Left forelimb (tissue), 1 donor: ENCODE results near the gene PPP1R27.
A peak's percentile ranks its signal among the peaks of the same experiment; 100 is the strongest.

Source experiments
- DNase-seq: peaks from one replicate; pipeline ENCODE4 v3.0.0-alpha.2; 2018; ENCODE audit warnings: low spot score

Gene PPP1R27, protein sequence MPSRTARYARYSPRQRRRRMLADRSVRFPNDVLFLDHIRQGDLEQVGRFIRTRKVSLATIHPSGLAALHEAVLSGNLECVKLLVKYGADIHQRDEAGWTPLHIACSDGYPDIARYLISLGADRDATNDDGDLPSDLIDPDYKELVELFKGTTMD

DNA sequence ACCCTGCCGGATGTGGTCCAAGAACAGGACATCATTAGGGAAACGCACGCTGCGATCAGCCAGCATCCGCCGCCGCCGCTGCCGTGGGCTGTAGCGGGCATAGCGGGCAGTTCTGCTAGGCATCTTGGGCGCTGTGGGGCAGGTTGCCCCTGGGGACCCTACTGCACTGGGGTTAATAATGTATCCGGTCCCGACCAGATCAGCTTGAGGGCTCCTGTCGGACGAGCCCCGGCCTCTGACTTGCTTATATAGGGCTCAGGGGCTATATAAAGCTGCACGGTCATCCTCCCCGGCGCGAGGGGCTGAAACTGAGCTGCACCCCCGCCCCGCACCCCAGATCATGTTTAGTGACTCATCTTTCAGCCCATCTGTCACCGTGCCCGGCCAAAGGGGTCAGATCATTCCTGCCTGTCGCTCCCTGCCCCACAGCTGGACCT lies at the start of gene PPP1R27:
Gene PPP1R27, minus strand, starts transcription at position 220 of the 437 bp plus-strand sequence. Its CDS starts 97 bp downstream, at position 123.
- no peak for DNase-seq

DNA sequence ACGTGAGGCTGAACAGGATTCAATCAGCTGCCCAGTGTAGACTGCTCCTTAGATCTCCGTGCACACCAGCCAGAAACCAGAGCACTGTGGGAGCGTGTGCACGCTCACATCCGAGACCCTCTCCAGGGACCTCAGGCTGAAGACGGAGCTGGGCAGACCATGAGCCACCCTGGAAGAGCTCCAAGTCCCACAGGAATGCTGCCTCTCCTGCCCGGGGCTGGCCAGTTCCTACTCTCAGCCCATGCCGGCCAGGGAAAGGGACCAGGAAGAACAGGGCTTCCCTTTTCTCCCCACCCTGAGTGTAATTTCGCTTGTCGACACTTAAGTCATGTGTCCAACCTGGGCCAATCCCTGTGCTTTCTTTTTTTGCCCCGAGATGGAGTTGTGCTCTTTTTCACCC lies 49.7 kb upstream of the PPP1R27 start:
- DNase-seq: no peak

DNA sequence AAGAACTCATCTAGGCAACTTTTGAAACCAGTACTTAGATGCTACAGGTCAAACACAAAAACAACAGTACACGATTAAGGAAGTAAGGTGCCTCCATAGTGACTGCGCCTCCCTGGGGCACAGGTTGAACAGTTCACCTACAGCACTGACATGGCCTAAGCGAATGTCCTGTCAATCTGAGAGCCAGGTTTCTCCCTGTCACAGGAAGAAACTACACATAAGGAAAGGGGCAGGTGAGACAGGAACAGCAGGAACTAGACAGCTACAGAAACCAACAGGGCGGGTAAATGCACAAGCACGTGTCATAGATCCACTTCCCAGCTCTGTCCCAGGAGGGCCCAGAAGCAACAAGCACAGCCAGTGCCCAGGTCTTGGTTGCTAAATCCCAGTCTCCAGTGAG lies 44.3 kb upstream of the PPP1R27 start:
- no peak for DNase-seq

DNA sequence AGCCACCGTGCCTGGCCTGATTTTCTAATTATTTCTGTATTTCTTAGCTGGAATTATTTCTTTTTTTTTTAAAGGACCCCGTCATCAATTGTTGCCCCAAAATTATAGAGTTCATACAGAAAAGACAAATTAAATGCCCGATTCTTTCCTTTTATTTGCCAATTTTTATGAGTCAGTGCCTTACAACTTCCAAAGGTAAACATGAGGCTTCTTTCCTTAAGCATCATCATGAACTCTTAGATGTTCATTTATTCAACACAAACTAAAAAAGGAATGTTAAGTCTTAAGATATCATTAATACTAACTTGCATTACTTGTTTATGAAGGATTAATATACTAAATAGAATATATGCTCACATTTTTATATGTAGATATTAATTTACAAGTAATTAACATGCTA lies 43.4 kb upstream of the PPP1R27 start:
- no peak for DNase-seq

DNA sequence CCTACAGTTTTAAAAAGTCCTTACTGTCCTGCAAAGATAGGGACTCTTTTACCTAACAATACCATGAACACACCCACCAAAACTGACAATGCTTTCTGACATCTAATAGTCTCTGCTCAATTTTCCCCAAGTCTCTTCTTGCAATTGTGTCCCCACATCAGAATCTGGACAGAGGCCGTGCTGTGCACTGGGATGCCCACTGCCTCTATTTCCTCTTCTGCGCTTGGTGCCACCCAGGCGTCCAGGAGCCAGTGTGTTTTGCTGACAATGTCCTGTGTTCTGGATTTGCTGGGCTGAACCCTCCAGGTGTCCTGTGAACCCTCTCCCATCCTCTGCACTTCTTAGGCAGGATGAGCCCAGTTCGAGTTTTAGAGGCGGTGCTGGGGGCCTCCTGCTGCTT lies 42.7 kb upstream of the PPP1R27 start:
- DNase-seq: no peak

DNA sequence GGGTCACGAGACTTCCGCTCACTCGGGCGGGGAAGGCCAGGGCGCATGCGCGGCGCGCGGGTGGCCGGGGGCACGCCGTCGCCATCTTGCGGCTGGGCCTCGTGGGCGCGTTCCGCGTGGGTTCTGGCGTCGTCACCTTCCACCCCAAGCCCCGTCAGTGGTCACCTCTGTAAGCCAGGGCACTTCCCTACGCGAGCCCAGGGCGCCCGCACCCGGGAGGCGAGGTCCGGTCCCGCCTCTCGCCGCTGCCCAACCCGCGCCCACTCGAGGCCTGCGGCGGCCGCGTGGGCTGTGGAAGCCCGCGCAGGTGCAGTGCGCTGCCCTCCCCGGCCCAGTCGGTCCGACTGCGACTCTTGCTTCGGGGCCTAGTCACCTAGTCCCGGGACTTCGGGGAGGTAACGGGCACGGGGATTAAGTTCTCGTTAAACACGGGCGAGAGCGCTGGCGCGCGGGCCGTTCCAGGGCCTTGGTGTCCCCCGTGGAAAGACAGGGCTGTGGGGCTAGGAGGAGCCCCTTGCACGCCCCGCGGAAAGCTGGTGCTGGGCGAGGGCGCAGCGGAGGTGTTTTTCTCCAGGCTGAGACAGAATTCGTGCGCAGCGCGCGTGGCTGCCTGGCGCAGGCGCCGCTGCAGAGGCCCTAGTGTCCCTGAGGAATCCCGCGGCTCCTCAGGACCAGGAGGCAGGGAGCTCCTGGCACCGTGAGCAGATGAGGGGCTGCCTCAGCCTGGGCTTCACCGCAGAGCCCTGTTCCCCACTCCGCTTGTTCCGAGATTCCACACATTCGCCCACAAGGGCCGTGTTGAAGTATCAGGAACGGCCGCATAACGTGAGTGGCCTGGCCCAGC lies 36.8 kb upstream of the PPP1R27 start:
- peak; percentile 94 for DNase-seq

DNA sequence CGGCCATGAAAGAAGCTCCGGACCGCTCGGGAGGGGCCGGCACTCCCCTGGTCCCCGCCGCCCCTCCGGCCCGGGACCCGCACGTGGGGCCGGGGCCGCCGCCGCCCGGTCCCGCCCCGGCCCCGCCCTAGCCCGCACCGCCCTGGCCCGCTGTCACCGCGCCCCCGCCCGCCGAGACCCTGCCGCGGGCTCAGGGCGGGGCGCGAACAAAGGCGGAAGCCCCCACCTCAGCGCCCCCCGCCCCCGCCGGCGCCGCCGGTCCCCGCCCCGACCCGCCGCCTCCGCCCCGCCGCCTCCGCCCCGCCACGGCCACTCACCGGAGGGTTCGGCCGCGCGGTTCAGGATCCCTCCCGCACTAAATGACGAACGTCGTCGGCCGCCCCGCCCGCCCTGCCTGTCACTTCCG lies 36.1 kb upstream of the PPP1R27 start, which contains the start of gene ARHGDIA:
Gene ARHGDIA, minus strand, starts transcription at position 357 of the 406 bp plus-strand sequence. CDS start 1,407 bp downstream, outside the sequence.
- no peak for DNase-seq

DNA sequence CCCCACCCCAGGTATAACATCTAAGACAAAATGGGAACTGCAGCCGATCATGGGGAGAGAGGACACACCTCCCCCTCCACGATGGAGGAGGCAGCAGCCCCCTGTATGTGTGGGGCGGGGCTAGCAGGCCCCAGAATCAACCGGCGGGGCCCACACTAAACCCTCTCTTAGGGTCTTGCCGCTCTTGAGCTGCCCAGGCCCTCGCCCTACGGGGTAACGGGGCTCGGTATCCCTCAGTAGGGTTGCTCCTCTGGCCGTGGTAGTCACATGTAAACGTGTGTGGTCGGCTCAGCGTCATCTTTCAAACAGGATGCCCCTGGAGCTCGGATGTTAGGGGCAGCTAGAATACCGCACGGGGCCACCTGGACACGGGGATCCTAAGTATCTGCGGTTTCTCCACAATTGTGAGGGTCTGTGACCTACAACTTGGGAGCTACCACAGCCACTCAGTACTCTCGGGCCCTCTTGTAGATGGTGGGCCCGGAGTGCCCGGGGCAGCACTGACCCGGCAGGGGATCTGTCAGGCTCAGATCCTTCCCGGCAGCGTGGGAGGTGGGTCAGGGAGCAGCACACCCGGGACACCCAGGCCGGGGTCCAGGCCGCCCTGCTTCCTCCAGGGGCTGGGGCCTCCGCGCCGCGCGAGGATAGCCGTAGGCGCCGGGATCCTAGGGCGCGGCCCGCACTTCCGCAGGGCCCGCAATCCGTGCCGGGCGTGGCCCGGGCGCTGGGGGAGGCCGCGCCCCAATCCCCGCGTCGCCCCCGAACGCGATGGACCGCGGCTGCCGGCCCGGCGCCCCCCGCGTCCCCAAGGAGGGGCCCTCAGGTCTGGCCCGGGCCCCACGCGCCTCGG lies 35.5 kb upstream of the PPP1R27 start:
- DNase-seq: peak; percentile 74

DNA sequence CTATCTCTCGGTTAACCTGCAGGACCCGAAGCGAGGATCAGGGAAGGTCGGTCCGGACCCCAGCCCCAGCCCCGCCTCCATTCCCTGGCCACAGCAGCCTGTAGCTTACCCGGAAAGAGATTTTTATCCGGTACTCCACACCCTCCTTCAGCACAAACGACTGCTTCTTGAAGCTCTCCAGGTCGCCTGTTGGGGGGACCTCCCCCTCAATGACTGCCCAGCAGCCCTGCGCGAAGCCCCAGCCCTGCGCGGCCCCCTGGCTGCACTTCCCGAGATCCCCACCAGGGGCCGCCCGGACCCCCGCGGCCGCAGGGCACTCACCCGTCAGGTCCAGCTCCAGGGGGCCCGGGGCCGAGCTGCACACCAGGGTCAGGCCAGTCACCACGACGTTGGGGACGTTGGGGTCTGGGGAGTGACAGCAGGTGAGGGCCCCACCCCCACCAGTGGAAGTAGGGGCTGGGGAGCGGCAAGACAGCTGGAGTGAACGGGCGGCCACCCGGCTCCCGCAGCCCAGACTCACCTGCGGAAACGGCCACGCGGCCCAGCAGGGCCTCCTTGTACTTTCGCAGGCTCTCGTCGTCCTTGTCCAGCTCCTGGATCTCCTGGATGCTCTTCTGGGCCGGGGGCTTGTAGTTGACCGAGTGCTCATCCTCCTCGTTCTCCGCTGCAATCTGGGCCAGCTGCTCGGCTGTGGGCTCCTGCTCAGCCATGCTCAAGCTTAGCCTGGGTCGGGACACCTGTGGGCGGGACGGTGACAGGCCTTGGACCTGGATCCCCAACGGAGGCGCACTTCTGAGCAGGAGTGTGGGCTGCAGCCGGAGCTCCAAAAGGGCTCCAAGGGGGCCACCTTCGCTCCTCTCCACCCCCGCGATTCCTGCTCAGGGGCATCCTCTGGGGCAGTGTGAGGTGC lies 34.6 kb upstream of the PPP1R27 start:
- DNase-seq: no peak

DNA sequence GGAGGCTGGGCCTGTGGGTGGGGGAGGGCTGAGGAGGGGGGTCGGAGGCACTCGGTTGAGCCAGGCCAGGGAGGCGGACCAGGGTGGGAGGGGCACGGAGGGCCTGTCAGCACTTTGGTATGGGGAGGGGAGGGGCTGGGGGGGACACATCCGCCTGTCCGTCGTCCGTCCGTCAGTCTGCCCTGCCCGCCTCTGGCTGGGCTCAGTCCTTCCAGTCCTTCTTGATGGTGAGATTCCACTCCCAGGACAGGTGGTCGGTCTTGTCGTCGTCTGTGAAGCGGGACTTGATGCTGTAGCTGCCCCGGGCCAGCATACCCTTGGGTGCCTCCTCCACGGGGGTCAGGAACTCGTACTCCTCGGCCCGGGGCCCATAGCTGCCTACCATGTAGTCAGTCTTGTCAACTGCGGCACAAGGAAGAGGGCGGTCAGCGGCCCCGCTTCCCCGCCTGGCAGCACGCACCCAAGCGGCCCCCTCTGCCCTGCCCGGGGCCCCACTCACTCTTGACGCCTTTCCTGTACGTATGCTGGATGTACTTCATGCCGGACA lies 33.9 kb upstream of the PPP1R27 start:
- no peak for DNase-seq

DNA sequence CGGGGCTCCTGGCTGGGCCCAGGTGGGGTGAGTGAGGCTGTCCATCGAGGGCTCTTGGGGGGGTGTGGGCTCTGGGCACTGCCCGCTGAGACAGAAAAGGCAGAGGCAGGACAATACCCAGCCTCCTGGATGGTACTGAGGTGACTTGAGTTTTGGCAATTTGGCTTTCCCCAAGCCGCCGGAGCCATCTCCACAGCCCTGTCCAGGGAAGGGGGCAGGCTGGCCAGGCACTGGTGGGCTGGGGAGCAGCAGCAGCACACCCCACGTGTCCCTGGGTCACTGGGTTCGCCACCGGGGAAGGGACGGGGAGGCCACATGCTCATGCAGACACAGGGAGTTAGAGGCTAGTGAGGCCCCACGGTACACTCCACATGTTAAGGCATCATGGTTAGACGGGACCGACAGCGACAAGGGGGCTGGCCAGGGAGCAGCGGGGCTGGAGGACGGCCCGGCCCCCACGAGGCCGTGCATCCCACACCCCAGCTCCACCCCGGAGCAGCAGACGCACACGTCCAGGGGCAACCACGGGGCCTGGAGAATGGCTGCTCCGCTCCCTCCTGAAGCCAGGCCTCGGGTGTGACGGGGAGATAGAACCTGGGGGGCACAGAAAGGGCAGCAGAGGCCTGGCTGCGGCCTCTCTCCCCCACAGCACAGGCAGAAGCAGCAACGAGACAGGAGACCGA lies 33.3 kb upstream of the PPP1R27 start:
- DNase-seq: no peak

DNA sequence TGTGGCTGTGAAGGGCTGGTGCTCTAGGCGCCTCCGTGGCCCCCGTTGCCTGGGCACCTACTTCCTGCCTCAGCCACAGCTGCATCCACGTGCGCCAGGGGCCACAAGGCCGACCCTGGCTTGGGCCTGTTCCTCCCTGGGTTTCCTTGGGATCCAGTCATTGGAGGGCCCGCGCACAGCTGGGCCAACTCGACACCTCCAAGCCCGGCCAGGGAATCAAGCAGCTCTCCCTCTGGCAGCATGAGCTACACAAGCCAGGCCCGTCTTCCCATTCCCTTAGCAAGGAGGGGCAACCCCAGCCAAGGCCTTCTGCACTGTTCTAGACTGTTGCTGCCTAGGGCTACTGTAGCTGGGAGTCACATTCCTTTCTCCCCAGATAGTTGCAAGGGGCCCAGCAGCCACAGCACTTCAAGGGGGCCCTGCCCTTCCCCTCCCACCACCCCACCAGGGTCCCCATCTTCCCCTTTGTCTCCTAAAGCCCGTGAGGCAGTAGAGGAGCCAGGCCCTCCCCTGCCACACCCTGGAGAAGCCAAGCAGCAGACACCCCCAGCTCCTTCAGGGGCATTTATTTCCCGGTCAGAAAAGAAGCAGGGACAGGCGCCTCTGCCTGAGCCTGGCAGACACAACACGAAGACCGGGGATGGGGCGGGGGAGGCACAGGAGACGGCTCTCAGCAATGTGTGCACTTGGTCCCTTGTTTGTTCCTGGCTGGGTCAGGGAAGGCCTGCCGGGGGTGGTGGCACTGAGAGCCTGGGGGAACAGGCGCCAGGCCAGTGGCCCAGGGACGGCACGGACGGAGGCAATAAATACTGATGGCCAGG lies 32.5 kb upstream of the PPP1R27 start:
- DNase-seq: no peak

DNA sequence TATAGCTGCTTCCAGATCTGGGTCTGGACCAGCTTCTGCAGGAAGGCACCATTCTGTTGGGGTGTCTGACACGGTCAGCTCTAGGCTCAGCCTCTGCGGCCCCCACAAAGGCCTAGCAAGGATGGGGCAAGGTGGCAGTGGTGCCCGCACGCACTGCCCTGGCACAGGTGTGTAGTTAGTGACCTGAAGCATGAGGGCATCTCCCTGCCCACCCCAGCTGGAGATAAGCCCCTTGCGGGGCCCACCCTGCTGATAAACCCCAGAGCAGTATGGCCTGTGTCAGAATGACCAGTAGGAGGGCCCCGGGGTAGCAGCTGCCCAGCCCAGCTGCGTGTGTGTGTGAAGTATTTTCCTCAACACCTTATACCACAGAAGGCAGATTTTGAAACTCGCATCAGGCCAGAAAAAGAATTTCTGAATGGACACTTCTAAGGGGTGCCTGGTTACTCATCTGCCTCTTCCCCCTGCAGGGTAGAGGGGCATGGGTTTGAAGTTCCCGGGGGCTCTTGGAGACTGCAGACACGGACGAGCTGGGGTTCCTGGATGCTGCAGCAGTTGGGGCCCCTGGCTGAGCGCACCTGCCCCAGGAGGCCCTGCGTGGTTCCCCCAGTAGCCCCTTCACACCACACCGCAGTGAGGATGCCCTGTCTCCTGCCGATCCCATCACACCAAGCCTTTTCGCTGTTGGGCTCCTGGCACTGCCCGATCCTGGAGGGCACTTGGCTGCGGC lies 31.8 kb upstream of the PPP1R27 start:
- DNase-seq: no peak

DNA sequence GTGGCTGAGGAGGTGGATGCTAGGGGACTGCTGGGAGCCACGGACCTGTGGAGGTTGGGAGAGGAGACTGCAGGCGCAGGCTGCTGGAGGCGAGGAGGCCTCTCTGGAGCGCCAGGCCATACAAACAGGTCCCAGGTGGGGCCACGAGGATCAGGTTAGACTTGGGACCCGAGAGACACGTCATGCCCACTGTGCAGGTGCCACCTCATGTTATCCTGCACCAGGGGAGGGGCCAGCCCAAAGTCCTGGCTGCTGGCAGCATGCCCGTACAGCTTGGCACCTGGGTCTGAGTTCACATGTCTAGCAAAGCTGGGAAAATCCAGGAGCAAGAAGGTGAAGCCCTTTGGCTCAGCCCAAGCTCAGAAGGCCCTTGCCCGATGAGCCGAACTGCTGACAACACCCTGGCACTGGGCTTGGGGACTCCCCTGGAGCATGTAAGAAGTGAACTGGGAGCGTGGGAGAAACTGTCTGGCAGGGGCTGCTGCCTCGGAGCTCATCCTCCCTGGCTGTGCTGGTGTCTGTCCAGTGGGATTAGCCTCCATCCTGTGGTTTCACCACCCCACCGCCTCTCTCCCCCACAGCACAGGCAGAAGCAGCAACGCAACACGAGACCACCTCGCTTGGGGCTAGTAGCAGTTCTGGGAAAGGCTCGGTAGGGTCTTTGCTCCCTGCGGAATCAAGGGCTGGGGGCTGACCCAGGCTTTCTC lies 31.0 kb upstream of the PPP1R27 start:
- no peak for DNase-seq

DNA sequence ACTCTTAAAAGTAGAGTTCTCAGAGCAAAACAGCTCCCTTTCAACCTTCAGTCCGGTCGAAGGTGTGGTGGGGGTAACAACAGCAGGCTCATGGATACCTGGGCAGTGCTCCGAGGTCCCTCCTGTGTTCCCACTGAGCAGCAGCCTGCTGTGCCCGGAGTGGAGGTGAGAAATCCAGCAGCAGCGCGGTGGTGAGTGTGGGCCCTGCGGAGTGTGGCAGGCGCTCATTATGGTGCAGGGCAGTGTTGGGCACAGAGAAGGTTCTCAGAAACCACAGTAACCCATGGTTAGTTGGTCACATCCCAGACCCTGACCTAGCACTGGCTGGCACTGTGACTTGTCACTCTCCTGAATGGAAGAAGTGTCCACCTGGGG lies 30.5 kb upstream of the PPP1R27 start:
- DNase-seq: no peak

DNA sequence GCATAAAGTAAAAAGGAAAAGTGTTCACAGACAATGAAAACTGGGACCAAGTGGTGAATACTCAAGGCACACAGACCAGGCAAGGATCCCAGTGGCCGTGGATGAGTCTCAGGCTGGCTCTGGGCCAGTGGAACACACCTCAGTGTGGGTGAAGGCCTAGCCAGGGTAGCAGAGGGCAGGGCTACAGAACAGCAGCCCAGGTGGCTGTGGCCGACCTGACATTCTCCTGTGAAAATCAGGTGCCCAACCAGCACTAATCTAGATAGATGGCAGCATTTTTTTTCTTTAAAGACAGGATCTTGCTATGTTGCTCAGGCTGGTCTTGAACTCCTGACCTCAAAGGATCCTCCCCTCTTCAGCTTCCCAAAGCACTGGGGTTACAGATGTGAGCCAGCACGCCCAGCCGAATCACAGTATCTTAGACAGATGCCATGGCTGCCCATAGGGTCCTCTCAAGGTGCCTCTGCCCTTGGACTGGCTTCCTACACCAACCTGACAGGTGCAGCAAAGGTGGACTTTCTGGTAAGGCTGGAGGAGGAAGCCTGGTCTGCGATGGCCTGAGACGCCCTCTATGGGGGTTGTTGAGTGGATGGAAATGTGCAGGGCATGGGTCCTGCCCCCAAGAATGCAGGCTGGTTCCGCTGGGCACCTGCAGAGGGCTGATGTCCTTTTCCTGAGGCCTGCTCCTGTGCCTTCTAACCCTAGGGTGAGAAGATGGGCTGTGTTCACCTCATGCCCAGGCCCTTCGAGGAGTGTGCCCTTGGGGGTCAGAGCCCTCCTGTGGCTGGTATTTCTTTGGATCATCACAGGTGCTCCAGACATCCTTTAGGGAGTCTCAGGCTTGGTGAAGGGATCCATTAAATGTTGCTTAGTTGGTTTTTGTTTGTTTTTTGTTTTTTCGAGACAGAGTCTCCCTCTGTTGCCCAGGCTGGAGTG lies 29.3 kb upstream of the PPP1R27 start:
- no peak for DNase-seq

DNA sequence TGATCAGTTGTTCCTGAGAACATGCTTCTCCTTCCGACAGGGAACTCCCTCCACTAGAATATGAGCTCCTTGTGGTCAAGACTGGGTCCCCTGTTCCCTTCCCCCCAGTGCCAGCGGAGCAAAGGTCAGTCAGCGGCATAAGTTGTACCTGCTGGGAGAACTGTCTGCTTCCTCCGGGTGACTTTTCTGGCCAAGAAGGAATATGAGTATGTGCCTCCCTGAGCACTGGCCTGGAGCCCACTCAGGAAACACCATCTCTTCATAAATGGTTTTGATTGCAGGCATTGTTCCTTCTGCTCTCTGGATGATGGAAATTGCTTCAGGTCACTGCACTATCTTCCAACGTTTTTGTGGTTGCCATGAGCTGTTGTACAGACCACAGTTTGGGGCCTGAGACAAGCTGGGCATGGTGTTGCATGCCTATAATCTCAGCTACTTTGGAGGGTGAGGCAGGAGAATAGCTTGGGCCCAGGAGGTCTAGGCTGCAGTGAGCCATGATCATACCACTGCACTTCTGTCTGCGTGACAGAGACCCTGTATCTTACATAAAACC lies 28.3 kb upstream of the PPP1R27 start:
- no peak for DNase-seq
